Neuronal stem cell (in vitro differentiated cells): ENCODE measurements around the gene PTGES3L.

Experiments used
- DNase-seq: peaks from one replicate; pipeline ENCODE4 v3.0.0-alpha.2; 2013; ENCODE audit warnings: low spot score
- H2AFZ ChIP-seq: one replicate; pipeline ENCODE4 v1.6.1; 2013; ENCODE audit warnings: mild to moderate bottlenecking, low read length, inconsistent platforms
- H2AK5ac ChIP-seq: 2 replicates; pipeline ENCODE4 v1.6.1; 2013; ENCODE audit warnings: low read depth, mild to moderate bottlenecking, inconsistent platforms, low read length, moderate library complexity, mixed read lengths
- H2BK120ac ChIP-seq: 2 replicates; pipeline ENCODE4 v1.6.1; 2013; ENCODE audit warnings: low read depth, mild to moderate bottlenecking, inconsistent platforms, low read length, moderate library complexity, mixed read lengths
- H2BK12ac ChIP-seq: one replicate; pipeline ENCODE4 v1.6.1; 2013; ENCODE audit warnings: low read length, inconsistent platforms
- H2BK15ac ChIP-seq: 2 replicates; pipeline ENCODE4 v1.6.1; 2013; ENCODE audit warnings: mild to moderate bottlenecking, low read length, inconsistent platforms, mixed read lengths
- H2BK5ac ChIP-seq: one replicate; pipeline ENCODE4 v1.6.1; 2013; ENCODE audit warnings: inconsistent platforms, mild to moderate bottlenecking, low read length, moderate library complexity
- H3K14ac ChIP-seq: one replicate; pipeline ENCODE4 v1.6.1; 2013; ENCODE audit warnings: low read length, inconsistent platforms
- H3K18ac ChIP-seq: 2 replicates; pipeline ENCODE4 v1.6.1; 2013; ENCODE audit warnings: low read length, inconsistent platforms
- H3K23ac ChIP-seq: 2 replicates; pipeline ENCODE4 v1.6.1; 2013; ENCODE audit warnings: low read depth, mild to moderate bottlenecking, mixed read lengths, low read length, inconsistent platforms; ENCODE audit not compliant: poor library complexity
- H3K27ac ChIP-seq: replicated peaks from 3 replicates; pipeline ENCODE4 v1.5.1; 2013; ENCODE audit warnings: low read length, inconsistent platforms
- H3K27me3 ChIP-seq, 3 experiments: 2 replicates each; pipeline ENCODE4 v1.6.1; 2013; ENCODE audit warnings: low read length in 3 of 3, mild to moderate bottlenecking in 2 of 3, inconsistent platforms in 1 of 3, low read depth in 1 of 3, mixed read lengths in 1 of 3, moderate library complexity in 1 of 3; ENCODE audit not compliant: control insufficient read depth in 3 of 3, insufficient read depth in 3 of 3
- H3K36me3 ChIP-seq, 2 donors: replicated peaks in 1 of 2; 2 replicates each; pipeline ENCODE4 v1.6.1; 2013; ENCODE audit warnings: low read length in 2 of 2; ENCODE audit not compliant: control insufficient read depth in 2 of 2, insufficient read depth in 2 of 2
- H3K4ac ChIP-seq: 2 replicates; pipeline ENCODE4 v1.6.1; 2013; ENCODE audit warnings: inconsistent platforms, mild to moderate bottlenecking, low read length, moderate library complexity
- H3K4me1 ChIP-seq, 2 donors: 1 replicate in 1 of 2; 2 replicates in 1 of 2; pipeline ENCODE4 v1.6.1; 2013; ENCODE audit warnings: low read length in 2 of 2, low read depth in 1 of 2; ENCODE audit not compliant: control insufficient read depth in 2 of 2, insufficient read depth in 1 of 2
- H3K4me2 ChIP-seq: one replicate; pipeline ENCODE4 v1.6.1; 2013; ENCODE audit warnings: mild to moderate bottlenecking, low read length, inconsistent platforms; ENCODE audit not compliant: insufficient read depth, poor library complexity, severe bottlenecking
- H3K4me3 ChIP-seq, 2 donors: 2 replicates each; pipeline ENCODE4 v1.5.1; 2013; ENCODE audit warnings: low read length in 2 of 2, mild to moderate bottlenecking in 2 of 2, inconsistent platforms in 1 of 2, moderate library complexity in 1 of 2
- H3K79me1 ChIP-seq: one replicate; pipeline ENCODE4 v1.6.1; 2013; ENCODE audit warnings: low read depth, mild to moderate bottlenecking, inconsistent platforms, low read length, moderate library complexity
- H3K9ac ChIP-seq: one replicate; pipeline ENCODE4 v1.6.1; 2013; ENCODE audit warnings: mild to moderate bottlenecking, low read depth, low read length, inconsistent platforms; ENCODE audit not compliant: poor library complexity
- H3K9me3 ChIP-seq, 2 donors: replicated peaks in 1 of 2; 2 replicates each; pipeline versions ENCODE3 to v1.6.1; 2013; ENCODE audit warnings: low read length in 2 of 2, mild to moderate bottlenecking in 2 of 2, inconsistent platforms in 1 of 2, low read depth in 1 of 2, mixed read lengths in 1 of 2, moderate library complexity in 1 of 2; ENCODE audit not compliant: control insufficient read depth in 2 of 2, insufficient read depth in 1 of 2
- H4K8ac ChIP-seq: one replicate; pipeline ENCODE4 v1.6.1; 2013; ENCODE audit warnings: low read depth, mild to moderate bottlenecking, inconsistent platforms, low read length, moderate library complexity
- H4K91ac ChIP-seq: one replicate; pipeline ENCODE4 v1.6.1; 2013; ENCODE audit warnings: low read length, low read depth, mild to moderate bottlenecking, inconsistent platforms; ENCODE audit not compliant: poor library complexity
- WGBS, 2 donors: extraction: QIAGEN DNeasy Blood & Tissue Kit; methylation state at CpG; one replicate each; pipeline ENCODE4 v1.1.7; 2013; ENCODE audit warnings: missing lambda C conversion rate in 2 of 2, mixed read lengths in 1 of 2; ENCODE audit not compliant: insufficient read length in 2 of 2, insufficient replicate concordance in 1 of 2; ENCODE audit errors: extremely low coverage in 2 of 2; 5-methylcytosine and 5-hydroxymethylcytosine counted together

The PTGES3L gene

GRCh38 chr17:42967925-42968324, 12.0 kb downstream of the PTGES3L start:
- Histone ChIP-seq H3K4ac (no peak overlapping the region), H4K91ac (no peak overlapping the region), H2BK5ac (no peak overlapping the region), H2AK5ac (no peak overlapping the region), H2AFZ (no peak overlapping the region), H2BK15ac (no peak overlapping the region), H3K36me3 (peaks cover 0 to under 1% of the 10 kb centered on the region in 2 donors), H3K27ac (no peak overlapping the region), H3K9me3 (no peaks in the 10 kb centered on the region), H2BK12ac (no peak overlapping the region), H2BK120ac (no peak overlapping the region), H3K27me3 (no peaks in the 10 kb centered on the region), H4K8ac (no peak overlapping the region), H3K79me1 (peaks cover 3% of the 10 kb centered on the region), H3K18ac (no peak overlapping the region), H3K23ac (no peak overlapping the region), H3K4me1 (peaks cover 3 to 8% of the 10 kb centered on the region in 2 donors), H3K14ac (no peak overlapping the region), H3K4me3 (no peak overlapping the region), H3K4me2 (no peak overlapping the region), H3K9ac (no peak overlapping the region)
- DNase-seq, result no peak
- WGBS, 2 donors, result no CpG with 5 or more reads among the region's 1 CpG

GRCh38 chr17:42964161-42964932, 15.5 kb downstream of the PTGES3L start, which contains the start of gene AARSD1:
Gene AARSD1 (minus strand): TSS chr17:42964454. CDS start chr17:42964440, 14 bp downstream.
- Histone ChIP-seq H3K27ac (no peak within 1 kb of the TSS), H3K4me3 (peak within 1 kb of the TSS; percentile 67 to 81), H3K27me3 (no peaks in the 10 kb centered on the region), H2AK5ac (no peak within 1 kb of the TSS), H3K18ac (peak within 1 kb of the TSS; percentile 15), H3K9me3 (no peaks in the 10 kb centered on the region), H3K14ac (no peak within 1 kb of the TSS), H2BK15ac (no peak within 1 kb of the TSS), H2BK5ac (no peak within 1 kb of the TSS), H2BK12ac (no peak within 1 kb of the TSS), H2BK120ac (no peak within 1 kb of the TSS), H3K4ac (no peak within 1 kb of the TSS), H3K9ac (peak within 1 kb of the TSS; percentile 91), H3K36me3 (peaks cover 13 to 35% of the 10 kb centered on the region in 2 donors), H3K4me2 (peak within 1 kb of the TSS; percentile 77), H4K8ac (no peak within 1 kb of the TSS), H4K91ac (no peak within 1 kb of the TSS), H3K79me1 (peaks cover 3% of the 10 kb centered on the region), H2AFZ (peak within 1 kb of the TSS; percentile 83), H3K4me1 (peaks cover 3 to 8% of the 10 kb centered on the region in 2 donors), H3K23ac (no peak within 1 kb of the TSS)
- WGBS, 2 donors, result no CpG with 5 or more reads among the region's 43 CpGs
- peak; percentile 85 for DNase-seq

GRCh38 chr17:42953669-42954068, 26.2 kb downstream of the PTGES3L start:
- Histone ChIP-seq H2BK120ac (no peak overlapping the region), H3K27me3 (no peaks in the 10 kb centered on the region), H3K14ac (no peak overlapping the region), H3K18ac (no peak overlapping the region), H2AFZ (no peak overlapping the region), H4K91ac (no peak overlapping the region), H3K4me3 (no peak overlapping the region), H2BK5ac (no peak overlapping the region), H2AK5ac (no peak overlapping the region), H3K4ac (no peak overlapping the region), H3K27ac (no peak overlapping the region), H3K4me2 (no peak overlapping the region), H3K4me1 (no peaks in the 10 kb centered on the region), H3K9me3 (no peaks in the 10 kb centered on the region), H3K79me1 (no peaks in the 10 kb centered on the region), H3K23ac (no peak overlapping the region), H3K9ac (no peak overlapping the region), H3K36me3 (peaks cover 37 to 90% of the 10 kb centered on the region in 2 donors), H4K8ac (no peak overlapping the region), H2BK12ac (no peak overlapping the region), H2BK15ac (no peak overlapping the region)
- DNase-seq, result no peak
- WGBS, 2 donors, result no CpG with 5 or more reads among the region's 1 CpG

- Histone ChIP-seq H3K79me1 (no peaks in the 10 kb centered on the region), H2AFZ (no peak overlapping the region), H3K18ac (no peak overlapping the region), H3K4me2 (no peak overlapping the region), H4K91ac (no peak overlapping the region), H3K9ac (no peak overlapping the region), H3K9me3 (no peaks in the 10 kb centered on the region), H2BK120ac (no peak overlapping the region), H3K23ac (no peak overlapping the region), H3K4me3 (no peak overlapping the region), H4K8ac (no peak overlapping the region), H2BK12ac (no peak overlapping the region), H3K14ac (no peak overlapping the region), H2BK5ac (no peak overlapping the region), H3K36me3 (peaks cover 20 to 66% of the 10 kb centered on the region in 2 donors), H3K27me3 (no peaks in the 10 kb centered on the region), H2BK15ac (no peak overlapping the region), H3K27ac (no peak overlapping the region), H2AK5ac (no peak overlapping the region), H3K4ac (no peak overlapping the region), H3K4me1 (no peaks in the 10 kb centered on the region)
- WGBS, 2 donors, result no CpG with 5 or more reads among the region's 13 CpGs
- DNase-seq, result no peak
These were observed 29.7 kb downstream of the PTGES3L start for GRCh38 chr17:42950044-42950783.
